K562 (cell line): ENCODE measurements around the gene RHPN2. TPM values are rescaled to one million over a fixed set of nuclear protein-coding genes. Genes with fewer than 3 reads are reported as not detected.
"Not testable (repeated sequence)": the region's sequence is repeated elsewhere in the genome, so short reads cannot be mapped to it uniquely, and the experiment has no call there.

Experiments
- ATAC-seq: fragments of 200-7000 bp; cut with Tn5 transposase; 3 replicates; pipeline ENCODE4 v1.9.1; 2020; ENCODE audit warnings: moderate library complexity
- BruUV-seq: library from RNA; stranded (reverse); fragments of 400-500 nt; replicated peaks from 2 replicates; lab custom pipeline; 2021; lab: Mats Ljungman, UMichigan
- CTCF ChIA-PET: fragments of 300-600 bp; formaldehyde crosslinking; extraction: SDS; loops from one replicate; lab custom pipeline; 2021; ENCODE audit warnings: low intra/inter-chr PET ratio; lab: Yijun Ruan, JAX
- POLR2A ChIA-PET: fragments of 300-600, 350-650 bp; sonication (Branson Sonifier 250); formaldehyde crosslinking; extraction: SDS; loops from one replicate; lab custom pipeline; 2021; ENCODE audit warnings: antibody characterized with exemption, inconsistent platforms; lab: Yijun Ruan, JAX
- DNase-seq, 4 experiments: peaks; one replicate each; pipeline versions ENCODE4 v3.0.0 to v3.0.0-alpha.2; 2011 to 2018; ENCODE audit warnings: low spot score in 3 of 4, mixed read lengths in 3 of 4; ENCODE audit errors: extremely low read depth in 1 of 4
- FAIRE-seq: peaks from 2 replicates; lab custom pipeline; 2011; peaks lifted over from hg19 to GRCh38; lab: Jason Lieb, UNC
- H2AFZ ChIP-seq: 2 replicates; pipeline ENCODE4 v1.6.0; 2011; ENCODE audit warnings: low read depth, low read length, control low read depth, inconsistent platforms
- H3K27ac ChIP-seq: fragments of 200-600 bp; 3 replicates; pipeline ENCODE4 v1.8.0; 2011; ENCODE audit warnings: low read depth, mild to moderate bottlenecking, control low read depth, inconsistent platforms, low read length, moderate library complexity, mixed read lengths; ENCODE audit errors: extremely low read depth
- H3K27me3 ChIP-seq, 2 experiments: fragments of 300-600 bp in 1 of 2; 2 replicates in 1 of 2; 3 replicates in 1 of 2; pipeline versions ENCODE4 v1.6.0 to v1.8.0; 2011; ENCODE audit warnings: inconsistent platforms in 2 of 2, low read length in 2 of 2, mild to moderate bottlenecking in 1 of 2, mixed read lengths in 1 of 2, moderate library complexity in 1 of 2; ENCODE audit not compliant: control insufficient read depth in 2 of 2, insufficient read depth in 2 of 2
- H3K36me3 ChIP-seq: fragments of 300-600 bp; 3 replicates; pipeline ENCODE4 v1.8.0; 2011; ENCODE audit warnings: mild to moderate bottlenecking, low read length, inconsistent platforms; ENCODE audit not compliant: control insufficient read depth, insufficient read depth
- H3K4me1 ChIP-seq, 2 experiments: fragments of 200-600 bp in 1 of 2; replicated peaks in 1 of 2; 2 replicates in 1 of 2; 3 replicates in 1 of 2; pipeline versions ENCODE4 v1.5.1 to v1.8.0; 2011; ENCODE audit warnings: inconsistent platforms in 2 of 2, low read length in 2 of 2, mild to moderate bottlenecking in 1 of 2, mixed read lengths in 1 of 2, moderate library complexity in 1 of 2; ENCODE audit not compliant: control insufficient read depth in 2 of 2, insufficient read depth in 2 of 2
- H3K4me2 ChIP-seq: 2 replicates; pipeline ENCODE4 v1.6.1; 2011; ENCODE audit warnings: low read length, control low read depth, inconsistent platforms, mixed read lengths; ENCODE audit not compliant: insufficient read depth
- H3K4me3 ChIP-seq: fragments of 200-600 bp; sonication (generic), shearing (Covaris generic); 2 replicates; pipeline ENCODE4 v1.5.1; 2016; ENCODE audit warnings: control low read depth, inconsistent platforms
- H3K79me2 ChIP-seq: fragments of 200-600 bp; 3 replicates; pipeline ENCODE4 v1.8.0; 2011; ENCODE audit warnings: low read length, inconsistent platforms; ENCODE audit not compliant: control insufficient read depth, insufficient read depth
- H3K9ac ChIP-seq, 2 experiments: 2 replicates each; pipeline versions ENCODE4 v1.6.0 to v1.6.1; 2011; ENCODE audit warnings: low read depth in 2 of 2, low read length in 2 of 2, control low read depth in 1 of 2, inconsistent platforms in 1 of 2, mild to moderate bottlenecking in 1 of 2, mixed read lengths in 1 of 2; ENCODE audit not compliant: insufficient read depth in 1 of 2
- H3K9me1 ChIP-seq: one replicate; pipeline ENCODE4 v1.6.0; 2011; ENCODE audit warnings: inconsistent platforms, mild to moderate bottlenecking, low read length, moderate library complexity; ENCODE audit not compliant: control insufficient read depth, insufficient read depth
- H3K9me3 ChIP-seq: replicated peaks from 2 replicates; pipeline ENCODE4 v1.5.1; 2011; ENCODE audit warnings: low read depth, low read length, inconsistent platforms; ENCODE audit not compliant: control insufficient read depth, insufficient read depth
- H4K20me1 ChIP-seq: replicated peaks from 2 replicates; pipeline ENCODE4 v1.6.1; 2011; ENCODE audit warnings: low read length, inconsistent platforms, mixed read lengths; ENCODE audit not compliant: control insufficient read depth, insufficient read depth
- HMGN3 ChIP-seq: IDR thresholded peaks from 2 replicates; pipeline ENCODE4 v1.6.1; 2011; ENCODE audit warnings: borderline replicate concordance, low read depth, mild to moderate bottlenecking, mixed read lengths, low read length; ENCODE audit not compliant: insufficient read length; ENCODE audit errors: extremely low read depth
- SAP30 ChIP-seq: fragments of 200-600 bp; sonication (generic); IDR thresholded peaks from 2 replicates; pipeline ENCODE4 v1.6.1; 2012; ENCODE audit warnings: borderline replicate concordance, low read depth, mild to moderate bottlenecking, moderate library complexity, low read length, control low read depth, inconsistent platforms; ENCODE audit not compliant: insufficient read depth, poor library complexity, severe bottlenecking
- SMAD4 ChIP-seq: fragments of 250-450 bp; sonication (Bioruptor Pico); conservative IDR thresholded peaks from 2 replicates; pipeline ENCODE4 v1.8.0; 2021; ENCODE audit warnings: inconsistent platforms, mild to moderate bottlenecking, moderate library complexity
- U2AF1 ChIP-seq: fragments of 200-400 bp; formaldehyde crosslinking; optimal IDR thresholded peaks from 2 replicates; pipeline ENCODE3; 2017; ENCODE audit warnings: mild to moderate bottlenecking, low read depth, low read length, moderate library complexity
- WGBS: fragments of 100-300 bp; shearing (Covaris generic); methylation state at CpG from one replicate; pipeline ENCODE4 v1.1.6; 2016; ENCODE audit warnings: low coverage, mixed read lengths; ENCODE audit not compliant: insufficient coverage; ENCODE audit errors: missing lambda C conversion rate; 5-methylcytosine and 5-hydroxymethylcytosine counted together
- in situ Hi-C: fragments of 300-500 bp; cut with MboI; formaldehyde crosslinking; loops from 4 replicates; pipeline ENCODE4 v1.15.0; 2018; ENCODE audit warnings: inconsistent platforms, mixed read lengths
- intact Hi-C: fragments of 100-400 bp; cut with micrococcal nuclease; formaldehyde crosslinking; loops from 2 replicates; pipeline ENCODE4 v1.14.2; 2022
- polyA plus RNA-seq, 8 experiments: library from polyadenylated mRNA; depleted of rRNA in 4 of 8; stranded (reverse) in 5 of 8; unstranded in 3 of 8; fragments of >200 nt; fragmentation: Nextera tagmentation in 2 of 8; fragmentation: Illumina TruSeq in 1 of 8; extraction: Ambion mirVana in 2 of 8; extraction: Trizol in 1 of 8; gene quantifications; 2 replicates each; pipeline versions ENCODE4 v1.2.1 to v1.2.3, GENCODE V29; 2011 to 2014; ENCODE audit warnings: inconsistent platforms in 1 of 8, missing spikeins in 1 of 8
- total RNA-seq, 7 experiments: library from RNA; depleted of rRNA in 6 of 7; stranded (reverse); fragments of >200 nt in 6 of 7; fragmentation: Illumina TruSeq in 2 of 7; extraction: Trizol in 2 of 7; gene quantifications; 2 replicates each; pipeline versions ENCODE4 v1.2.1 to v1.2.3, GENCODE V29; 2011 to 2021; ENCODE audit warnings: low replicate concordance in 1 of 7

RHPN2 gene
- total and polyA plus RNA-seq, 9 of the 15 experiments (the other 6 are each of a cell fraction or from before 2014, with no cell fraction given), result 0.63 to 9.9 (median 3.2) TPM

DNA sequence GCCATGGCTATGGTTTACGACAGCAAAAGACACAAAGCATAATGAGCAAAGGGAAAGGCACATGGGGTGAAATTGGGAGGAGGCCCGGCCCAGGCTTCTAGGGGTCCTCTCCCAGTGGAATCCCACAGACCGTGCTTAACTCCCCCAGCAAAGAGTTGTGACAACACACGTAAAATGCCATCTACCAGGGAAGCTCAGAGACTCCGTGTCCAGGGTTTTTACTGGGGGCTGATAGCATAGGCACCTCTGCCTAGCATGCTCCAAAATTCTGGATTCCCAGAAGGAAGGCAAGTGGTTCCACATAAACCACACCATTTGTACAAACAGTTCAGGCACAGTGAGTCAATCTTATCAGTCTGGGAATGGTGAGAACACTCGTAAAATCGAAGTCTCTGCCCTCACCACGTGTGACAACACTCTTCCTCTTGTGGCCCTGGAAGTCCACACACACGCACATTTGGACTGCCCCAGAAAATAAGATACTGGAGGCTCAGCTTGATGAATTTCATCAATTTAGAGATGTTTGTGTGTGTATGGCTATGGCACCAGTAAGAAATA is 34.9 kb downstream of the RHPN2 start:
- WGBS, result 34% methylated on average over 9 of the region's 9 CpGs
- FAIRE-seq (no peak), ATAC-seq (no peak), DNase-seq (no peak)
- Histone ChIP-seq H3K27ac (no peak overlapping the region), H3K9me3 (peaks cover 2% of the 10 kb centered on the region; the same call in 1 of the 2 replicates), H3K27me3 (no peaks in the 10 kb centered on the region), H3K9ac (no peak overlapping the region), H3K79me2 (no peaks in the 10 kb centered on the region), H3K36me3 (no peaks in the 10 kb centered on the region), H3K9me1 (no peaks in the 10 kb centered on the region), H2AFZ (no peak overlapping the region), H3K4me2 (no peak overlapping the region), H3K4me1 (no peaks in the 10 kb centered on the region; a peak in 1 of 5 replicates), H4K20me1 (no peaks in the 10 kb centered on the region), H3K4me3 (no peak overlapping the region)
- POLR2A ChIA-PET, result interaction anchor here (0.6 kb wide), 1 partner anchor 74 kb away, joined by 3 read pairs; no protein-coding TSS in a partner anchor
- BruUV-seq, result no TSS peak
- TF ChIP-seq HMGN3, result no peak
- TF ChIP-seq U2AF1, result no peak
- no peak for TF ChIP-seq SAP30
- TF ChIP-seq SMAD4 (CRISPR knock-in tag), result no peak
- intact Hi-C loops, result no loop called here
- in situ Hi-C loops, result no loop called here
- CTCF ChIA-PET, result no interaction called here

DNA sequence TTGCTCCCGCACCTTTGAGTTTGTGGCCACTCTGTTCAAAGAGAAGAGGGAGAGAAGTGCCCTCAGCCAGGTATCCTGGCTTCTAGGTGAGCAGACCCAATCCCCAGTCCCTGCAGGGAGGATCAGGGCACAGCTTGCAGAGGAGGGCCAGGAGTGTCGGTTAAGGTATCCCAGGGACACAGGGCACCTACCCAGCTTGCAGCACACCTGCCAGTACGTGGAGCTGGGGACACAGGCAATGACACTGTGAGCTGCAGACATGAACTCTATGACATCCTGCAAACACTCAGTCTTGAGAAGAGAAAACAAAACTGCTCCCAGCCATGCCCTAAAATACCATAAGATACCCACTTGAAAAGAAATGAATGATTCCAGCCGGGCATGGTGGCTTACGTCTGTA is 38.1 kb downstream of the RHPN2 start:
- H3K9me1 ChIP-seq, H3K4me3 ChIP-seq, H3K79me2 ChIP-seq, H4K20me1 ChIP-seq, H3K4me2 ChIP-seq, H3K27ac ChIP-seq, ATAC-seq, H3K27me3 ChIP-seq, CTCF ChIA-PET, BruUV-seq, H2AFZ ChIP-seq, in situ Hi-C loops, intact Hi-C loops, H3K9me3 ChIP-seq, H3K9ac ChIP-seq, H3K4me1 ChIP-seq, POLR2A ChIA-PET, FAIRE-seq, H3K36me3 ChIP-seq, DNase-seq: not testable (repeated sequence)
- WGBS, result 34% methylated on average over 3 of the region's 5 CpGs

DNA sequence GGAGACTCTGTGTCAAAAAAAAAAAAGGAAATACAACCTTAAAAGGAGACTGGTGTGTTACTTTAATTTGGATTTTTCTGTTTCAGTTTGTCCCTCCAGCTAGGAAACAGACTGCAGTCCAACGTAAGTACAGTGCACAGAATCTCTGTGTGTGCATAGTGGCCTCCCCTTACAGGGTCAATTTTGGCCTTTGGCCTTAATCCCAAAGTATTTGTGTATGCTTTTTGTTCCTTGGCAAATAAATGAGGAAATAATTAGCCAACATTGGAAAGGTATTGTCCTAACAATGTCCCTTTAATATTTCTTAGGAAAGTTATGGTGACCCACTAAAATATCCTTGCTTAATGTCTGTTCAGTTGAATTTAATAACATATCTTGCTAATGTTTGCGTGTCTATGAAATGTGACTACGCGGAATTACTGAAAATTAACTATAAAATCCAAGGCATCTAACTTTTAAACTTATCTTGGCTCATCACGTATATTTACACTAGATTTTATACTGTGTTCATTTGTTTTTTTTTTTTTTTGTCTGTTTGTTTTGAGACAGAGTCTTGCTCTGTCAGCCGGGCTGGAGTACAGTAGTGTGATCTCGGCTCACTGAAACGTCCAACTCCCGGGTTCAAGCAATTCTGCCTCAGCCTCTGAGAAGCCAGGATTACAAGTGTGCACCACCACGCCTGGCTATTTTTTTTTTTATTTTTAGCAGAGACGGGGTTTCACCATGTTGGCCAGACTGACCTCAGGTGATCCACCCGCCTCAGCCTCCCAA is 39.0 kb downstream of the RHPN2 start:
- H3K9ac ChIP-seq, H3K4me3 ChIP-seq, H2AFZ ChIP-seq, POLR2A ChIA-PET, ATAC-seq, H3K4me2 ChIP-seq, in situ Hi-C loops, H4K20me1 ChIP-seq, intact Hi-C loops, H3K9me1 ChIP-seq, BruUV-seq, H3K27me3 ChIP-seq, H3K36me3 ChIP-seq, H3K9me3 ChIP-seq, H3K4me1 ChIP-seq, H3K27ac ChIP-seq, DNase-seq, FAIRE-seq, H3K79me2 ChIP-seq, CTCF ChIA-PET: not testable (repeated sequence)
- 82% methylated on average over 8 of the region's 12 CpGs for whole genome bisulfite sequencing
